ENCODE data around the gene NPHP4. TPM values are rescaled to one million over a fixed set of nuclear protein-coding genes. Genes with fewer than 3 reads are reported as not detected.

NPHP4 gene
- total RNA-seq, 4 donors from 2014 or later: 11.2 to 24.5 (median 18.2) TPM

DNA sequence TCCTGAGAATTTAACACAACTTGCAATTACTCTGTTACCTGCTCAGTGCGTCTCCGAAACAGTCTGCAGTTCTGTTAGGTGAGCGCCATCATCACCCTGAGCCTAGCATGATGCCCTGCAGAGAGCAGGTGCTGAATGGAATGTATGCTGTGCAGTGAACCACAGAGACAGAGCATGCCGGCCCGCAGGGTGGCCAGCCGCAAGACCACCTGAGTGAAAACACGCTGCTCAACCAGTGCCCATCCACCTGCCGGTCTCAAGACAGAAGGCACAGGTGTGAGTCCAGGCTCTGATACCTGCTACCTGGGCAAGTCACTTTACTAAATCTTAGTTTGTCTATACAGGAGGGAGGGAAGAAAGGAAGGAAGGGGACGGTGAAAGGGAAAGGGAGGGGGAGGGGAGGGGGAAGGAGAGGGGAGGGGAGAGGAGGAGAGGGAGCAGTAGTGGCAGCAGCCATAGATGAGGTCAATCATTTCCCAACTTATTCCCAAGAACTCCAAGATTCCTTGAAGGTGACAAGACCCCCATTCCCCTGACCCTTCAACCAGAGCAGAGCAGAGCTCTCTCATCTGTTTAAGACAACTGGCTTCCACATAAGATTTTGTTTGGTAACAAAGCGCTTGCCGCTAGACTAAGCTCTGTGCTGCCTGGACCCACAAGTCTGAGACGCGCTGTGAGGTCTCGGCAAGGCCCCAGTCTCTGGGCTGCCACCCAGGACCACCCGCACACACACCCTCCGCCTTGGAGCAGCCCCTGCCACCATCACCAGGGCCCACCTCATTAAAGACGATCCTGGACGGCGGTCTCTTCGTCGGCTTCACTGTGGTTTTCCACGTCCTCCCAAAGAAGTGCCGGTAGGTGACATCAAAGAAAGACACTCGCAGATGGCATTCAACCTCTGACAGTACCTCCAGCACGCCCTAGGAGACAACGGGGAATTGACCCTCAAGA, 14.5 kb downstream of the NPHP4 start:
- no peak overlapping the region for H3K4me3 ChIP-seq (ENCODE audit: low read depth, poor library complexity, severe bottlenecking)
- DNase-seq (ENCODE audit: low spot score in 2 of 2): no peak
- TF ChIP-seq POLR2A (IDR thresholded peaks at IDR 0.05): no peak
- TF ChIP-seq, protein P1, sequence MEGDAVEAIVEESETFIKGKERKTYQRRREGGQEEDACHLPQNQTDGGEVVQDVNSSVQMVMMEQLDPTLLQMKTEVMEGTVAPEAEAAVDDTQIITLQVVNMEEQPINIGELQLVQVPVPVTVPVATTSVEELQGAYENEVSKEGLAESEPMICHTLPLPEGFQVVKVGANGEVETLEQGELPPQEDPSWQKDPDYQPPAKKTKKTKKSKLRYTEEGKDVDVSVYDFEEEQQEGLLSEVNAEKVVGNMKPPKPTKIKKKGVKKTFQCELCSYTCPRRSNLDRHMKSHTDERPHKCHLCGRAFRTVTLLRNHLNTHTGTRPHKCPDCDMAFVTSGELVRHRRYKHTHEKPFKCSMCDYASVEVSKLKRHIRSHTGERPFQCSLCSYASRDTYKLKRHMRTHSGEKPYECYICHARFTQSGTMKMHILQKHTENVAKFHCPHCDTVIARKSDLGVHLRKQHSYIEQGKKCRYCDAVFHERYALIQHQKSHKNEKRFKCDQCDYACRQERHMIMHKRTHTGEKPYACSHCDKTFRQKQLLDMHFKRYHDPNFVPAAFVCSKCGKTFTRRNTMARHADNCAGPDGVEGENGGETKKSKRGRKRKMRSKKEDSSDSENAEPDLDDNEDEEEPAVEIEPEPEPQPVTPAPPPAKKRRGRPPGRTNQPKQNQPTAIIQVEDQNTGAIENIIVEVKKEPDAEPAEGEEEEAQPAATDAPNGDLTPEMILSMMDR (IDR thresholded peaks at IDR 0.05): no peak
- intact Hi-C loops (cut with DNase I; ENCODE audit: low total_unique reads): no loop called here
- WGBS, 2 donors: 90 to 93% methylated on average over 25 of the region's 26 CpGs

DNA sequence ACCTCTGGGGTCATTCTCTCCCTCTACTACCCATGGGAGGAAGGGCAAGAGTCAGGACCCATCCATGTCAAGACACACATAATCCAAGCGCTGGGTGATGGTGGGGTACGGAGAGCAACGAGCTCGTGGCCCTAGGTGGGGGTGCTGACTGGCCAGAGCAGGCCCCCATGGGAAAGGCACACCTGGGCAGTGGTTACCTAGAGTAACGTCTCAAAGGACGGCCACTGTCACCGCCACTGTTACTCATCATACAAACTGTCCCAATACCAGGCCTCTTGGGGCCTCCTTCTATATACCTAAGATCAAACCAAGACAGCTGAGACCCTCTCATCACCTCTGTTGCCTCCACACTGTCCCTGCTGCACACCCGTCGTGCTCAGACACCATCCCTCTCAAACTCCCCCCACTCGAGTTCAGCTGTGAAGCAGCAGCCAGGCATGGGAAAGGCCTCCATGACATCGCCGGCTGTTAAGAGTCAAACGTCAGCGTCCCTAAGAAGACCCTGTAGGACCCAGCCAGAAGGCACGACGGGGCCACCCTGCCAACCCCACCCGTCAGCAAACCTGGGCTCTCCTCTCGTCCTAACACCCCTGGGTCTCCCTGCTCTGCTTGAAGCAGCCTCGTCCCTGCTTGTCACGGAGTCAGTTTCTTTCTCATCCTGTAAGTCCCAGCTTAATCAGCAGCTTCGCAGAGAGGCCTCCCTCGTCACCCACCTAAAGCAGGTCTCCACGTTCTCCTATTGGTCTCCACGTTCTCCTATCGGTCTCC, 15.3 kb downstream of the NPHP4 start:
- no peak for DNase-seq (ENCODE audit: low spot score in 2 of 2)
- WGBS, 2 donors: 93% methylated on average over 25 of the region's 25 CpGs
- intact Hi-C loops (cut with DNase I; ENCODE audit: low total_unique reads): no loop called here
- no peak overlapping the region for H3K4me3 ChIP-seq (ENCODE audit: low read depth, poor library complexity, severe bottlenecking)
- no peak for TF ChIP-seq POLR2A (IDR thresholded peaks at IDR 0.05)
- TF ChIP-seq, protein P1 (IDR thresholded peaks at IDR 0.05): no peak

DNA sequence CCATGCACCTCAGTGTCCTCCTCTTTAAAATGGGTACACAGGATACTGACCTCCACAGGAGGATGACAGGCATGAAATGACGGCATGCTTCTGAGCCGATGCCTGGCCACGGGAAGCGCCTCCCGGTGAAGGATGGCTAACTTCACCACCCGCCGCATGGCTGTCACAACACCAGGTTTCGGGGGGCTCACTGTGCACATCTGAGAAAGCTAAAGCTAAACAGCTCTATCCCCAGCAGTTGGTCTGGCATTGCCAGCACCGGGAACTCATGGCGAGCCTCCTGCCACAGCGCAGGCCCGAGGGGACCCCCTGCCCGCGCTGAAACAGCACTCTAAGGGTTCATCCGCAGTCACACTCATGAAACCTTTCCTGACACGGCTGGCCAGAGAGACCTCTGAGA, 16.0 kb downstream of the NPHP4 start:
- TF ChIP-seq POLR2A (IDR thresholded peaks at IDR 0.05): no peak
- TF ChIP-seq, protein P1 (IDR thresholded peaks at IDR 0.05): no peak
- no peak for DNase-seq (ENCODE audit: low spot score in 2 of 2)
- intact Hi-C loops (cut with DNase I; ENCODE audit: low total_unique reads): no loop called here
- WGBS, 2 donors: 94 to 95% methylated on average over 16 of the region's 16 CpGs
- H3K4me3 ChIP-seq (ENCODE audit: low read depth, poor library complexity, severe bottlenecking): no peak overlapping the region

DNA sequence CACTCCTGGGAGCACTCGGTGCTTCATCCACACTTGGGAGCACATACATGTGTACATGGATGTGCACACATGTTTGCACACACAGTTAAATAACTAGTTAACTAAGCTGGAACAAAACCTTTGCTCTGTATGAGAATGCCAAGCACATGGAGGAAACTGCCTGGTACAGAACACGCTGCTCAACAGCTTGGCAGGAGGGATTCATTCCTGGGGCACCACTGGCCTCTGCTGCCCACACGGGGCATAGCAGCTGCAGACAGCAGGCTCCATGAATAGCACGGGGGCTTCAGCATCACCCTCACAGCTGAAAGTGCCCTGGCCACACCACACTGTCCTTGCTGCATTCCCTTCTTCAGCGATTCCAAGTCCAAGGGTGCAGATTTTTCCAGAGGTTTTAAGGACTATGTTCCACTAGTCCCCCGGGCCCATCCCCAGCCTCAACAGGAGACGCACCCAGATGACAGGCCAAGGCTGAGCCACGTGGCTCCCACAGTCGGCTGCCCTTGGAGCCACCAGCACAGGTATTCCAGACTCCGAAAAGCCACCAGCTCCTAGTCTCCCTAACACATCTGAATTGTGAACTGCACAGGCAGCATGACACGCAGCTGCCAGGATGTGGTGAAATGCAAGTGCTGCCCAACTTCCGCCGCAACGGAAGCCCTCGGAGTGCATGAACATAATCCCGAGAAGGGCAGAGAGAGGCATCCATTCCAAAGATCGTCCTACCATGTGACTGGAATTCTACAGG, 16.9 kb downstream of the NPHP4 start:
- intact Hi-C loops (cut with DNase I; ENCODE audit: low total_unique reads): no loop called here
- WGBS, 2 donors: 66 to 69% methylated on average over 17 of the region's 17 CpGs
- H3K4me3 ChIP-seq (ENCODE audit: low read depth, poor library complexity, severe bottlenecking): no peak overlapping the region
- no peak for DNase-seq (ENCODE audit: low spot score in 2 of 2)
- no peak for TF ChIP-seq POLR2A (IDR thresholded peaks at IDR 0.05)
- TF ChIP-seq, protein P1 (IDR thresholded peaks at IDR 0.05): no peak

DNA sequence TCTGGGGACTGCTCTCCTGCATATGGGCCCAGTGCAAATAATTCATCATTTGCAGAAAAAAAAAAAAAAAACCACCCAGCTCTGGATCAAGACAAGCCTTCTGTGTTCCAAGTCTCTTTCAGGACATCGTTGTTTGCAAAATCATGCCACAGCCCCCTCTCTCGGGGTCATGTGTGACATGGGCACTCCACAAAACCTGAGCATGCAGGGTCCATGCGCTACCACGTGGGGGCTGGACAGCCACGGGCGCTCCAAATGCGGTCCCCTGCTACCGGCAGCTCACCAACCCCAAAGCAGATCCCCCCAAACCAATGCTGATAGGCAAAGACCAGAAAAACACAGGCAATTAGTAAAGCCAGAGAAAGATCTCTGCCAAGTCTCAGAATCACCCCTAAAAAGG, 17.6 kb downstream of the NPHP4 start:
- intact Hi-C loops (cut with DNase I; ENCODE audit: low total_unique reads): no loop called here
- WGBS, 2 donors: 90 to 93% methylated on average over 8 of the region's 8 CpGs
- no peak overlapping the region for H3K4me3 ChIP-seq (ENCODE audit: low read depth, poor library complexity, severe bottlenecking)
- TF ChIP-seq, protein P1 (IDR thresholded peaks at IDR 0.05): no peak
- no peak for TF ChIP-seq POLR2A (IDR thresholded peaks at IDR 0.05)
- DNase-seq (ENCODE audit: low spot score in 2 of 2): no peak

Data from lower leg skin (tissue), 4 donors.